Stomach (tissue), 9 donors: ENCODE data around the gene SHOC2. TPM values are rescaled to one million over a fixed set of nuclear protein-coding genes. Genes with fewer than 3 reads are reported as not detected.

Experiments
- DNase-seq, 2 donors: peaks; one replicate each; pipeline versions ENCODE4 v3.0.0 to v3.0.0-alpha.2; 2013 to 2019
- H3K27ac ChIP-seq, 5 donors: fragments of 200-600 bp in 4 of 5; sonication (generic) in 4 of 5; one replicate each; pipeline ENCODE4 v1.5.1; 2013 to 2019; ENCODE audit warnings: mild to moderate bottlenecking in 1 of 5, moderate library complexity in 1 of 5
- H3K27me3 ChIP-seq, 3 donors: fragments of 200-600 bp; sonication (generic); one replicate each; pipeline ENCODE4 v1.5.1; 2017 to 2019; ENCODE audit warnings: mixed run types in 1 of 3
- H3K36me3 ChIP-seq, 4 donors: fragments of 200-600 bp; sonication (generic); 1 replicate in 3 of 4; 2 replicates in 1 of 4; pipeline ENCODE4 v1.5.1; 2016 to 2019
- H3K4me1 ChIP-seq, 4 donors: fragments of 200-600 bp; sonication (generic); one replicate each; pipeline ENCODE4 v1.5.1; 2016 to 2019
- H3K4me3 ChIP-seq, 4 donors: fragments of 200-600 bp; sonication (generic) in 3 of 4; one replicate each; pipeline ENCODE4 v1.5.1; 2016 to 2019; ENCODE audit warnings: mild to moderate bottlenecking in 1 of 4
- H3K9me3 ChIP-seq, 4 donors: fragments of 200-600 bp; sonication (generic); one replicate each; pipeline ENCODE4 v1.5.1; 2016 to 2019
- CTCF ChIP-seq, 7 experiments: fragments of 450-650 bp in 4 of 7; fragments of 200-600 bp in 3 of 7; sonication (generic) in 3 of 7; IDR thresholded peaks; one replicate each; pipeline ENCODE4 v1.5.1; 2016 to 2019; ENCODE audit warnings: antibody characterized with exemption in 7 of 7, control low read depth in 2 of 7, mild to moderate bottlenecking in 1 of 7
- EP300 ChIP-seq: sonication (generic); formaldehyde crosslinking; IDR thresholded peaks from one replicate; pipeline ENCODE4 v1.6.1; 2017; ENCODE audit warnings: antibody characterized with exemption
- POLR2A ChIP-seq, 4 donors: fragments of 450-650 bp; IDR thresholded peaks; one replicate each; pipeline ENCODE4 v1.6.1; 2016; ENCODE audit warnings: antibody characterized with exemption in 4 of 4, control low read depth in 2 of 4, mild to moderate bottlenecking in 1 of 4, moderate library complexity in 1 of 4
- POLR2AphosphoS5 ChIP-seq, 3 donors: sonication (generic); formaldehyde crosslinking; IDR thresholded peaks; one replicate each; pipeline ENCODE4 v1.6.1; 2016; ENCODE audit warnings: antibody characterized with exemption in 3 of 3
- WGBS, 5 donors: extraction: QIAGEN DNeasy Blood & Tissue Kit in 3 of 5; methylation state at CpG; one replicate each; pipeline versions ENCODE4 v1.1.5 to v1.1.7; 2013 to 2018; 5-methylcytosine and 5-hydroxymethylcytosine counted together
- intact Hi-C: fragments of 100-400 bp; cut with DNase I; formaldehyde crosslinking; loops from one replicate; pipeline ENCODE4 v1.15.1; 2023; ENCODE audit warnings: low total_unique reads
- polyA plus RNA-seq, 3 donors: library from polyadenylated mRNA; stranded (reverse); fragments of 200-250 nt; gene quantifications; one replicate each; pipeline ENCODE4 v1.2.3, GENCODE V29; 2013
- total RNA-seq, 5 donors: library from RNA; depleted of rRNA; stranded (reverse); fragments of >200 nt; gene quantifications; one replicate each; pipeline versions ENCODE4 v1.1.0 to v1.2.3, GENCODE V29; 2014 to 2016
- donor health status: healthy with polysubstance abuse.
- donor health status: Bipolar disorder and iron deficiency.
- donor health status: healthy.

Gene SHOC2
- total and polyA plus RNA-seq, 8 donors = 13.2 to 550 (median 37.6) TPM

GRCh38 chr10:110872145-110872983 lies 47.0 kb upstream of the SHOC2 start:
- H3K27me3 ChIP-seq = no peaks in the 10 kb centered on the region
- no peaks in the 10 kb centered on the region for H3K9me3 ChIP-seq

GRCh38 chr10:110872984-110873923 lies 46.1 kb upstream of the SHOC2 start:
- peaks cover 0 to 24% (median 13%) of the 10 kb centered on the region in 4 donors for H3K36me3 ChIP-seq
- peak in 1 of 2 donors; percentile 48 for DNase-seq
- peak overlapping the region; percentile 92 to 99 (median 98) for H3K27ac ChIP-seq
- TF ChIP-seq POLR2AphosphoS5 (IDR thresholded peaks at IDR 0.05) (no peak), POLR2A (IDR thresholded peaks at IDR 0.05) (no peak), CTCF (IDR thresholded peaks at IDR 0.05) (no peak), EP300 (no peak)
- H3K9me3 ChIP-seq = no peaks in the 10 kb centered on the region
- peaks cover 5 to 72% (median 42%) of the 10 kb centered on the region in 4 donors for H3K4me1 ChIP-seq
- H3K4me3 ChIP-seq = peak overlapping the region; percentile 85 to 96 (median 86)
- no peaks in the 10 kb centered on the region for H3K27me3 ChIP-seq
- 1 to 2% (median 1%) methylated on average over 16 of the region's 16 CpGs for WGBS, 5 donors
- intact Hi-C loops = no loop called here

More at GRCh38 chr10:110872145-110872983, 47.0 kb upstream of the SHOC2 start:
- TF ChIP-seq POLR2A (IDR thresholded peaks at IDR 0.05) = no peak
- no peak for TF ChIP-seq CTCF (IDR thresholded peaks at IDR 0.05)
- TF ChIP-seq EP300 = no peak
- peak; percentile 35 to 57 (median 50) for TF ChIP-seq POLR2AphosphoS5 (IDR thresholded peaks at IDR 0.05)
- 0 to 1% (median 0%) methylated on average over 25 to 70 of the region's 70 CpGs for WGBS, 5 donors
- H3K4me1 ChIP-seq = peaks cover 9 to 72% (median 42%) of the 10 kb centered on the region in 4 donors
- peak overlapping the region; percentile 92 to 99 (median 98) for H3K27ac ChIP-seq
- peak; percentile 62 to 93 for DNase-seq
- intact Hi-C loops = no loop called here
- peaks cover 0 to 15% (median 9%) of the 10 kb centered on the region in 4 donors for H3K36me3 ChIP-seq
- peak overlapping the region; percentile 85 to 96 (median 86) for H3K4me3 ChIP-seq

GRCh38 chr10:110873951-110874350 lies 45.5 kb upstream of the SHOC2 start:
- H3K27ac ChIP-seq = peak overlapping the region; percentile 33 to 99 (median 98)
- TF ChIP-seq CTCF (IDR thresholded peaks at IDR 0.05) (no peak), EP300 (no peak), POLR2AphosphoS5 (IDR thresholded peaks at IDR 0.05) (no peak), POLR2A (IDR thresholded peaks at IDR 0.05) (no peak)
- no peaks in the 10 kb centered on the region for H3K27me3 ChIP-seq
- H3K4me1 ChIP-seq = peaks cover 7 to 72% (median 43%) of the 10 kb centered on the region in 4 donors
- DNase-seq = no peak
- no peaks in the 10 kb centered on the region for H3K9me3 ChIP-seq
- intact Hi-C loops = no loop called here
- peaks cover 0 to 30% (median 20%) of the 10 kb centered on the region in 4 donors for H3K36me3 ChIP-seq
- 15 to 48% (median 27%) methylated on average over 2 of the region's 2 CpGs for WGBS, 5 donors
- H3K4me3 ChIP-seq = peak overlapping the region; percentile 85 to 96 (median 86)

GRCh38 chr10:110876000-110876399 lies 43.4 kb upstream of the SHOC2 start:
- Histone ChIP-seq H3K27ac (peak overlapping the region in 3 of 5 donors; percentile 44 to 97 (median 45)), H3K9me3 (no peaks in the 10 kb centered on the region), H3K36me3 (peaks cover 0 to 48% (median 29%) of the 10 kb centered on the region in 4 donors), H3K4me1 (peaks cover 15 to 77% (median 49%) of the 10 kb centered on the region in 4 donors), H3K27me3 (no peaks in the 10 kb centered on the region), H3K4me3 (peak overlapping the region in 2 of 4 donors; percentile 32 to 85)
- TF ChIP-seq POLR2AphosphoS5 (IDR thresholded peaks at IDR 0.05) = no peak
- no peak for TF ChIP-seq EP300
- no peak for TF ChIP-seq CTCF (IDR thresholded peaks at IDR 0.05)
- TF ChIP-seq POLR2A (IDR thresholded peaks at IDR 0.05) = no peak
- DNase-seq = no peak
- intact Hi-C loops = no loop called here
- 45 to 67% (median 59%) methylated on average over 2 of the region's 2 CpGs for WGBS, 5 donors
